Pancreas (tissue), 10 donors: Measurements from ENCODE around the gene TANC1. TPM values are rescaled to one million over a fixed set of nuclear protein-coding genes. Genes with fewer than 3 reads are reported as not detected.
A peak's percentile ranks its signal among the peaks of the same experiment; 100 is the strongest.

Experiments
- ATAC-seq, 4 donors: fragments of 200-7000 bp; cut with Tn5 transposase; one replicate each; pipeline versions ENCODE4 v1.8.0 to v1.9.1; 2020; ENCODE audit warnings: mild to moderate bottlenecking in 4 of 4, moderate library complexity in 4 of 4
- DNase-seq, 6 donors: peaks; one replicate each; pipeline ENCODE4 v3.0.0-alpha.2; 2020
- FAIRE-seq: peaks from 2 replicates; lab custom pipeline; 2012; peaks lifted over from hg19 to GRCh38; lab: Jason Lieb, UNC
- H3K27ac ChIP-seq, 4 donors: fragments of 200-600 bp; sonication (generic); 1 replicate in 3 of 4; 2 replicates in 1 of 4; pipeline versions ENCODE4 v1.5.0 to v1.8.0; 2020
- H3K27me3 ChIP-seq, 4 donors: fragments of 200-600 bp; one replicate each; pipeline ENCODE4 v1.8.0; 2021
- H3K36me3 ChIP-seq, 3 donors: fragments of 200-600 bp; sonication (generic) in 1 of 3; one replicate each; pipeline versions ENCODE4 v1.5.0 to v1.8.0; 2020 to 2021
- H3K4me1 ChIP-seq, 3 donors: fragments of 200-600 bp; one replicate each; pipeline ENCODE4 v1.8.0; 2021
- H3K4me3 ChIP-seq, 4 donors: fragments of 200-600 bp; sonication (generic) in 2 of 4; one replicate each; pipeline versions ENCODE4 v1.5.0 to v1.8.0; 2020 to 2021
- H3K9me3 ChIP-seq, 4 donors: fragments of 200-600 bp; one replicate each; pipeline ENCODE4 v1.8.0; 2021
- WGBS, 2 donors: extraction: QIAGEN DNeasy Blood & Tissue Kit; methylation state at CpG; one replicate each; pipeline ENCODE4 v1.1.7; 2013; 5-methylcytosine and 5-hydroxymethylcytosine counted together
- intact Hi-C, 3 donors: fragments of 100-400 bp; cut with DNase I; formaldehyde crosslinking; loops; one replicate each; pipeline versions ENCODE4 v1.11.1 to v1.14.2; 2022
- polyA plus RNA-seq, 2 donors: library from polyadenylated mRNA; stranded (reverse); fragments of 200-250 nt; gene quantifications; one replicate each; pipeline ENCODE4 v1.2.3, GENCODE V29; 2013
- total RNA-seq, 6 donors: library from RNA; stranded (reverse); fragmentation: NEBNext Ultra II Directional in 4 of 6; extraction: Animal tissue kit (Norgen Biotek cat#: 25700) in 4 of 6; gene quantifications; one replicate each; pipeline versions ENCODE4 v1.2.1 to v1.2.4, GENCODE V29; 2021 to 2023
- TF ChIP-seq, protein P1 (sequence below), 4 donors: fragments of 200-600 bp; sonication (generic) in 3 of 4; IDR thresholded peaks; one replicate each; pipeline versions ENCODE4 v1.5.0 to v1.8.0; 2021; ENCODE audit warnings: antibody characterized with exemption in 4 of 4
- donor health status: healthy with polysubstance abuse.
- donor health status: DM: no; HTN: no; CAD: no; lungs with moderate emphysema.
- donor health status: DM: no; HTN: no; CAD: no.
- donor health status: control.
- donor health status: control.
- donor health status: Bipolar disorder and iron deficiency.
- donor health status: DM: yes; HTN: yes; CAD: no.
- donor health status: DM: no; HTN: no; CAD: no.
- donor health status: DM: no; HTN: no; CAD: no.
- donor health status: DM: yes; HTN: yes; CAD: no.

TANC1 gene
- total and polyA plus RNA-seq, 8 donors, result 9.0 to 17.6 (median 10.5) TPM

DNA sequence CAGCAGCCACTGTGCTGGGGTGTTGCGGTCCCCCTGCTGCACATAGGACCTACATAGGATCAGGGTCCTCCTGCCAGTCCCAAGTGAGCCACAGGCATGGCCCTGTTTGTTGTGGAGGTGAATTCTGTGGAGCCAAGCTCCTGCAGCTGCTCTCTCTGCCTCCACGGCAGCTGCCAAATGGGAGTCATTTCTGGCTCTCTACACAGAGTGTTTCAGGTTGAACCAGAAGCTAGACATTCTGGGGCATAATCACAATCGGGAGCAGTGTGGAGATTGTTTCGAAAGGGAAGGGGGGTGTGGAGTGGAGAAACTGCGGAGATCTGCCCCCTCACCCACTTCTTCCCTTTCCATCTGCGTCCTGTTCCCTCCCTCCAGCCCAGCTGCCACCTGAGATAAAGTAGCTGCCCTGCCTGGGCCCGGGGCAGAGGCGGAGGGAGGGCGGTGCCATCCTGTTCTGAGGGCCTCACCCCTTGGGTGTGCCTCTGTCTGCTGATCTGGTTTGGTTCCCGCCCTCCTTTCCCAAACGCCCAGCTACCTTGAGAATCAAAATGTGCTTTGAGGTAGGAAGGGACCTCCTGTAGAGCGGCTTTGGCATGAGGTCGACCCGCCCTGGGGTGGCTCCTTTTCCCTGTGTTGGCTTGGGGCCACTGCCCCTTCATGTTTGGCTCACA is 178.7 kb downstream of the TANC1 start:
- Histone ChIP-seq H3K4me3 (peak overlapping the region in 1 of 4 donors; percentile 7), H3K4me1 (peaks cover 35 to 41% (median 36%) of the 10 kb centered on the region in 3 donors), H3K27ac (peak overlapping the region; percentile 39 to 73 (median 58)), H3K27me3 (no peaks in the 10 kb centered on the region), H3K36me3 (no peaks in the 10 kb centered on the region), H3K9me3 (no peaks in the 10 kb centered on the region)
- TF ChIP-seq, protein P1, sequence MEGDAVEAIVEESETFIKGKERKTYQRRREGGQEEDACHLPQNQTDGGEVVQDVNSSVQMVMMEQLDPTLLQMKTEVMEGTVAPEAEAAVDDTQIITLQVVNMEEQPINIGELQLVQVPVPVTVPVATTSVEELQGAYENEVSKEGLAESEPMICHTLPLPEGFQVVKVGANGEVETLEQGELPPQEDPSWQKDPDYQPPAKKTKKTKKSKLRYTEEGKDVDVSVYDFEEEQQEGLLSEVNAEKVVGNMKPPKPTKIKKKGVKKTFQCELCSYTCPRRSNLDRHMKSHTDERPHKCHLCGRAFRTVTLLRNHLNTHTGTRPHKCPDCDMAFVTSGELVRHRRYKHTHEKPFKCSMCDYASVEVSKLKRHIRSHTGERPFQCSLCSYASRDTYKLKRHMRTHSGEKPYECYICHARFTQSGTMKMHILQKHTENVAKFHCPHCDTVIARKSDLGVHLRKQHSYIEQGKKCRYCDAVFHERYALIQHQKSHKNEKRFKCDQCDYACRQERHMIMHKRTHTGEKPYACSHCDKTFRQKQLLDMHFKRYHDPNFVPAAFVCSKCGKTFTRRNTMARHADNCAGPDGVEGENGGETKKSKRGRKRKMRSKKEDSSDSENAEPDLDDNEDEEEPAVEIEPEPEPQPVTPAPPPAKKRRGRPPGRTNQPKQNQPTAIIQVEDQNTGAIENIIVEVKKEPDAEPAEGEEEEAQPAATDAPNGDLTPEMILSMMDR (IDR thresholded peaks at IDR 0.05), result no peak
- peak; percentile 56 to 82 (median 60) for DNase-seq
- peak; percentile 67 to 83 (median 78) for ATAC-seq
- 15 to 16% methylated on average over 13 to 14 of the region's 14 CpGs for WGBS, 2 donors
- FAIRE-seq, result no peak
- intact Hi-C loops, result no loop called here

DNA sequence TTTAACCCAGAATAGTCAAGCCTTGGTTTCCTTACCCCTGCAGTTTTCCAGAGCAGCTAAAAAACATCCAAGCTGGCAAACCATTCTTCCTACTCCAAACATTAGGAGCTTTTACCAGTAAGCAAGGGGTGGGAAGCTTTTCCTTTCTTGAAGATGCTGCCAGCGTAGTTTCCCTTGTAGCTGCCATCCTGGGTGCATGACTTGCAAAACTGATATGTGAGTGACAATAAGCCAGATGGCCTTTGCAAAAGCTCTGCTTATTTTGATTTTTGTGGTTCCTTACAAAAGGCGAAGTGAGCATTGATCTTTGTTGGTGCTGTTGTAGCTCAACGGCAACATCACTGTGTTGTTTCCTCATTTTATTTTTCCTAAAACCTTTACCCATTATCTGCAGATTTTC is 179.2 kb downstream of the TANC1 start:
- WGBS, 2 donors, result 71 to 77% methylated on average over 3 of the region's 3 CpGs
- TF ChIP-seq, protein P1 (IDR thresholded peaks at IDR 0.05), result no peak
- ATAC-seq, result no peak
- Histone ChIP-seq H3K27ac (peak overlapping the region; percentile 39 to 73 (median 58)), H3K4me3 (no peak overlapping the region), H3K4me1 (peaks cover 40 to 44% (median 42%) of the 10 kb centered on the region in 3 donors), H3K27me3 (no peaks in the 10 kb centered on the region), H3K9me3 (no peaks in the 10 kb centered on the region), H3K36me3 (no peaks in the 10 kb centered on the region)
- intact Hi-C loops, result no loop called here
- FAIRE-seq, result no peak
- DNase-seq, result no peak

GRCh38 chr2:159148901-159149300 is 180.5 kb downstream of the TANC1 start:
- no peak overlapping the region for H3K27ac ChIP-seq
- no peaks in the 10 kb centered on the region for H3K36me3 ChIP-seq
- H3K4me3 ChIP-seq, result no peak overlapping the region
- TF ChIP-seq, protein P1 (IDR thresholded peaks at IDR 0.05), result no peak
- no peaks in the 10 kb centered on the region for H3K9me3 ChIP-seq
- H3K27me3 ChIP-seq, result no peaks in the 10 kb centered on the region
- ATAC-seq, result no peak
- 93 to 96% methylated on average over 8 of the region's 8 CpGs for WGBS, 2 donors
- DNase-seq, result no peak
- FAIRE-seq, result no peak
- intact Hi-C loops, result no loop called here
- peaks cover 50 to 52% (median 51%) of the 10 kb centered on the region in 3 donors for H3K4me1 ChIP-seq

GRCh38 chr2:159149747-159150146 is 181.3 kb downstream of the TANC1 start:
- TF ChIP-seq, protein P1 (IDR thresholded peaks at IDR 0.05), result no peak
- Histone ChIP-seq H3K27me3 (no peaks in the 10 kb centered on the region), H3K4me1 (peaks cover 51 to 53% (median 52%) of the 10 kb centered on the region in 3 donors), H3K4me3 (no peak overlapping the region), H3K36me3 (no peaks in the 10 kb centered on the region), H3K27ac (no peak overlapping the region), H3K9me3 (no peaks in the 10 kb centered on the region)
- no peak for DNase-seq
- no peak for ATAC-seq
- intact Hi-C loops, result no loop called here
- WGBS, 2 donors, result 59 to 69% methylated on average over 2 of the region's 2 CpGs
- FAIRE-seq, result no peak

DNA sequence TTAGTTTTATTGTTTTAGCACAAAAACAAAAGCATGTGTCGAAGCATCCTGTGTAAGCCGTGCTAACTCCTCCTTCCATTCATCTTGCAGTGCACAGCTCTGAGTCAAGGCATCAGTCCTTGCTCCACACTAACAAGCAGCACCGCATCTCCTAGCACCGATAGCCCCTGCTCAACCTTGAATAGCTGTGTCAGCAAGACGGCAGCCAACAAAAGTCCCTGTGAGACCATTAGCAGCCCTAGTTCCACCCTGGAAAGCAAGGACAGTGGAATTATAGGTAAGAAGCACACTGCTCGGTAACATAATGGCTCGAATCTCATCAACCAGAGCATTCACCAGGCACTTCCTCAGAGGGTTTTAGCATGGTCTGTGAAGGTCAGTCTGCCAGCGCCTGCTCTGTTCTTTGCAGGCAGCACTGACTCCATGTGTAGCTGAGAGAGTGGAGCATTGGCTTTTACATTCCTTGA is 181.9 kb downstream of the TANC1 start:
- no peak overlapping the region for H3K4me3 ChIP-seq
- peak overlapping the region in 3 of 4 donors; percentile 7 to 70 (median 59) for H3K27ac ChIP-seq
- TF ChIP-seq, protein P1 (IDR thresholded peaks at IDR 0.05), result no peak
- DNase-seq (no peak), ATAC-seq (peak in 3 of 4 donors; percentile 9 to 18 (median 13)), FAIRE-seq (no peak)
- H3K36me3 ChIP-seq, result no peaks in the 10 kb centered on the region
- intact Hi-C loops, result no loop called here
- peaks cover 51 to 58% (median 52%) of the 10 kb centered on the region in 3 donors for H3K4me1 ChIP-seq
- H3K9me3 ChIP-seq, result no peaks in the 10 kb centered on the region
- H3K27me3 ChIP-seq, result no peaks in the 10 kb centered on the region
- 30 to 35% methylated on average over 8 of the region's 8 CpGs for WGBS, 2 donors
